GM12875 (cell line): ENCODE measurements around the gene JAM2.
"Not testable (repeated sequence)": the region's sequence is repeated elsewhere in the genome, so short reads cannot be mapped to it uniquely, and the experiment has no call there.

Source experiments
- H3K4me3 ChIP-seq: one replicate; pipeline ENCODE4 v1.5.1; 2011; ENCODE audit warnings: low read depth, low read length, control low read depth
- CTCF ChIP-seq: IDR thresholded peaks from 2 replicates; pipeline ENCODE4 v1.5.1; 2011; ENCODE audit warnings: low read depth, mild to moderate bottlenecking, control low read depth, inconsistent platforms, low read length, moderate library complexity, borderline replicate concordance; ENCODE audit not compliant: insufficient read depth

Gene JAM2

GRCh38 chr21:25691976-25692375, 52.9 kb downstream of the JAM2 start:
- no peak for TF ChIP-seq CTCF
- H3K4me3 ChIP-seq: no peak overlapping the region

- H3K4me3 ChIP-seq: not testable (repeated sequence)
These were observed 56.4 kb downstream of the JAM2 start for GRCh38 chr21:25695461-25695860.

GRCh38 chr21:25700741-25701140, 61.7 kb downstream of the JAM2 start:
- TF ChIP-seq CTCF: no peak
- H3K4me3 ChIP-seq: no peak overlapping the region

- no peak overlapping the region for H3K4me3 ChIP-seq
- no peak for TF ChIP-seq CTCF
These were observed 62.5 kb downstream of the JAM2 start for GRCh38 chr21:25701529-25701928.

- peak; percentile 60 for TF ChIP-seq CTCF
- H3K4me3 ChIP-seq: no peak overlapping the region
These were observed 69.5 kb downstream of the JAM2 start for GRCh38 chr21:25708467-25709065.

- no peak for TF ChIP-seq CTCF
These were observed 70.7 kb downstream of the JAM2 start for GRCh38 chr21:25709684-25710265.

GRCh38 chr21:25710550-25710949, 71.5 kb downstream of the JAM2 start:
- H3K4me3 ChIP-seq: no peak overlapping the region
- TF ChIP-seq CTCF: no peak

More at GRCh38 chr21:25709684-25710265, 70.7 kb downstream of the JAM2 start:
- H3K4me3 ChIP-seq: no peak overlapping the region

GRCh38 chr21:25714066-25714465, 75.0 kb downstream of the JAM2 start:
- not testable (repeated sequence) for H3K4me3 ChIP-seq
